Transverse colon (tissue), 4 donors: ENCODE results near the gene PROX1. TPM values are rescaled to one million over a fixed set of nuclear protein-coding genes. Genes with fewer than 3 reads are reported as not detected.

ENCODE experiments used
- DNase-seq: peaks from one replicate; pipeline ENCODE4 v3.0.0-alpha.2; 2019
- H3K27ac ChIP-seq, 4 donors: fragments of 200-600 bp; sonication (generic); 2 replicates each; pipeline ENCODE4 v1.5.1; 2016 to 2018; ENCODE audit warnings: inconsistent platforms in 4 of 4
- H3K27me3 ChIP-seq: fragments of 200-600 bp; sonication (generic); 2 replicates; pipeline ENCODE4 v1.5.1; 2017; ENCODE audit warnings: inconsistent platforms
- H3K36me3 ChIP-seq, 4 donors: fragments of 200-600 bp; sonication (generic); 2 replicates each; pipeline ENCODE4 v1.5.1; 2017 to 2019; ENCODE audit warnings: inconsistent platforms in 4 of 4
- H3K4me1 ChIP-seq, 4 donors: fragments of 200-600 bp; sonication (generic); 2 replicates each; pipeline ENCODE4 v1.5.1; 2017 to 2020; ENCODE audit warnings: inconsistent platforms in 4 of 4
- H3K4me3 ChIP-seq, 4 donors: fragments of 200-600 bp; sonication (generic); 1 replicate in 1 of 4; 2 replicates in 3 of 4; pipeline versions ENCODE4 v1.5.1 to v1.6.1; 2017 to 2019; ENCODE audit warnings: inconsistent platforms in 4 of 4
- H3K9me3 ChIP-seq, 2 donors: fragments of 200-600 bp; sonication (generic); 2 replicates each; pipeline ENCODE4 v1.5.1; 2017 to 2019; ENCODE audit warnings: inconsistent platforms in 2 of 2
- CTCF ChIP-seq, 5 experiments: fragments of 200-600 bp in 3 of 5; fragments of 450-650 bp in 2 of 5; sonication (generic) in 3 of 5; IDR thresholded peaks; 1 replicate in 2 of 5; 2 replicates in 3 of 5; pipeline ENCODE4 v1.5.1; 2016 to 2017; ENCODE audit warnings: antibody characterized with exemption in 5 of 5, inconsistent platforms in 3 of 5, mild to moderate bottlenecking in 2 of 5, moderate library complexity in 1 of 5
- EP300 ChIP-seq: sonication (generic); formaldehyde crosslinking; IDR thresholded peaks from one replicate; pipeline ENCODE4 v1.6.1; 2017; ENCODE audit warnings: antibody characterized with exemption, low read depth
- POLR2A ChIP-seq: fragments of 450-650 bp; IDR thresholded peaks from one replicate; pipeline ENCODE4 v1.6.1; 2016; ENCODE audit warnings: antibody characterized with exemption, mild to moderate bottlenecking, moderate library complexity
- POLR2AphosphoS5 ChIP-seq, 3 donors: sonication (generic); formaldehyde crosslinking; IDR thresholded peaks; one replicate each; pipeline ENCODE4 v1.6.1; 2016; ENCODE audit warnings: antibody characterized with exemption in 3 of 3
- WGBS, 2 donors: methylation state at CpG; one replicate each; pipeline ENCODE4 v1.1.5; 2018; ENCODE audit warnings: low coverage in 1 of 2; 5-methylcytosine and 5-hydroxymethylcytosine counted together
- in situ Hi-C, 4 donors: fragments of 200-750 bp; cut with MboI; loops; one replicate each; pipeline versions ENCODE4 v1.15.0 to v1.15.1; 2017; ENCODE audit warnings: low sequenced_read_pairs in 3 of 4, low pct_ligation_motif_present in 1 of 4, low pct_unique_long_range_greater_than_20kb in 1 of 4
- intact Hi-C: fragments of 100-400 bp; cut with DNase I; formaldehyde crosslinking; loops from one replicate; pipeline ENCODE4 v1.15.1; 2023; ENCODE audit warnings: low total_unique reads
- total RNA-seq, 4 donors: library from RNA; depleted of rRNA; stranded (reverse); fragments of >200 nt; gene quantifications; one replicate each; pipeline ENCODE4 v1.1.0, GENCODE V29; 2016

PROX1 gene
- total RNA-seq, 4 donors from 2014 or later = 3.4 to 16.1 (median 8.0) TPM

- 52 to 61% methylated on average over 5 of the region's 5 CpGs for WGBS, 2 donors
- Histone ChIP-seq H3K36me3 (no peaks in the 10 kb centered on the region), H3K4me1 (no peaks in the 10 kb centered on the region), H3K4me3 (no peak overlapping the region), H3K27ac (no peak overlapping the region), H3K9me3 (no peaks in the 10 kb centered on the region), H3K27me3 (peaks cover 36% of the 10 kb centered on the region)
- in situ Hi-C loops (no loop called here), intact Hi-C loops (no loop called here)
- no peak for TF ChIP-seq CTCF (IDR thresholded peaks at IDR 0.05)
- no peak for TF ChIP-seq POLR2AphosphoS5 (IDR thresholded peaks at IDR 0.05)
- no peak for TF ChIP-seq POLR2A
- TF ChIP-seq EP300 = no peak
- DNase-seq = no peak
These were observed 7.1 kb downstream of the PROX1 start for GRCh38 chr1:213994888-213995287.

GRCh38 chr1:213995603-213996002, 7.8 kb downstream of the PROX1 start:
- Histone ChIP-seq H3K9me3 (no peaks in the 10 kb centered on the region), H3K36me3 (no peaks in the 10 kb centered on the region), H3K27ac (no peak overlapping the region), H3K4me1 (no peaks in the 10 kb centered on the region), H3K27me3 (peaks cover 31% of the 10 kb centered on the region), H3K4me3 (no peak overlapping the region)
- in situ Hi-C loops (no loop called here), intact Hi-C loops (no loop called here)
- 70 to 82% methylated on average over 2 of the region's 2 CpGs for WGBS, 2 donors
- TF ChIP-seq POLR2AphosphoS5 (IDR thresholded peaks at IDR 0.05) (no peak), POLR2A (no peak), EP300 (no peak), CTCF (IDR thresholded peaks at IDR 0.05) (no peak)
- no peak for DNase-seq

GRCh38 chr1:213996320-213997037, 8.7 kb downstream of the PROX1 start:
- in situ Hi-C loops (no loop called here), intact Hi-C loops (no loop called here)
- Histone ChIP-seq H3K36me3 (no peaks in the 10 kb centered on the region), H3K27me3 (peaks cover 25% of the 10 kb centered on the region), H3K9me3 (no peaks in the 10 kb centered on the region), H3K4me1 (no peaks in the 10 kb centered on the region), H3K4me3 (peak overlapping the region in 1 of 4 donors; percentile 16), H3K27ac (peak overlapping the region in 3 of 4 donors; percentile 0 to 19 (median 1))
- TF ChIP-seq CTCF (IDR thresholded peaks at IDR 0.05) = no peak
- TF ChIP-seq POLR2AphosphoS5 (IDR thresholded peaks at IDR 0.05) = peak in 1 of 3 donors; percentile 7
- 56 to 78% methylated on average over 11 to 15 of the region's 15 CpGs for WGBS, 2 donors
- no peak for DNase-seq

GRCh38 chr1:213997038-213997771, 9.4 kb downstream of the PROX1 start:
- H3K4me3 ChIP-seq = peak overlapping the region in 1 of 4 donors; percentile 16
- no peak for DNase-seq
- no peaks in the 10 kb centered on the region for H3K36me3 ChIP-seq
- in situ Hi-C loops = no loop called here
- no peaks in the 10 kb centered on the region for H3K9me3 ChIP-seq
- H3K4me1 ChIP-seq = peaks cover 0 to 5% (median 1%) of the 10 kb centered on the region in 4 donors
- peaks cover 18% of the 10 kb centered on the region for H3K27me3 ChIP-seq
- WGBS, 2 donors = 70 to 89% methylated on average over 15 to 24 of the region's 24 CpGs
- TF ChIP-seq POLR2AphosphoS5 (IDR thresholded peaks at IDR 0.05) = peak in 1 of 3 donors; percentile 65
- TF ChIP-seq EP300 = no peak
- intact Hi-C loops = no loop called here
- H3K27ac ChIP-seq = peak overlapping the region in 3 of 4 donors; percentile 0 to 19 (median 1)
